ENCODE measurements around the gene SNRPA1.

SNRPA1 gene

GRCh38 chr15:101318147-101318819 is 23.2 kb upstream of the SNRPA1 start:
- no peak for DNase-seq

GRCh38 chr15:101317336-101317872 is 22.4 kb upstream of the SNRPA1 start:
- no peak for DNase-seq

DNA sequence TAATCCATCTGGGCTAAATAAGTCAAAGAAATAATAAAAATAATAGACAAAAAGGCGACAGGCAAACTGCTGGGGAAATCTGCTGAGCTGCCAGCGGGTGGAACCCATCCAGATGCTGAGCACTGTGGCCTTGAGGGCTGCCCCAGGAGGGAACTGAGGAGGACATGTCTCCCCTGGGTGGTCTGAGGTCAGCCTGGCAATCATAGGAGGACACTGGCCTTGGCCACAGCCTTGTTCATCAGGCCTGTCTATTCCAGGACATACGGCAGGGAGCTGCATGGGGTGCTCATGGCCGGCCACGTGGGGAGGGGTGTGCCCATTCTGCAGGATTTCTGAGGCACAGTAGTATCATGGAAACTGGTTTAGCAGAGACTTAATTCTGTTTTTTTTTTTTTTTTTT is 21.5 kb upstream of the SNRPA1 start:
- no peak for DNase-seq

DNA sequence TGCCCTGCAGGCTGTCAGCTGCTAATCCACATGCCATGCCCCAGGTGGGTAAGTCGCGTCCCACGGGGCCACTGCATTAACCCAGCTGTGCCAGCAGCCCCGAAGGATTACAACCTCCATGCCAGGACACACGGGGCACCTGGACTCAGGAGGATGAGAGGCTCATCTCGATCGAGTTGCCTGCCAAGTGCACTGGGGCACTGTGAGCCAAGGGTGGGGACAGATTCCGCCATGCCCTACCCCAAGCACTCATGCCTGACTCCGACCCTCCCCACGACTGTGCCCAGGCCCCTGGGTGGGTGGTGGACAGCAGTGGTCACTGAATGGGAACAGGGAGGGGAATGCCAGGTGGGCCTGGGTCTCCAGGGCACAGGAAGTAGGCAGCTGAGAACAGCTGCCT is 20.7 kb upstream of the SNRPA1 start:
- no peak for DNase-seq

- DNase-seq = no peak
Observed at GRCh38 chr15:101314336-101315125, 19.5 kb upstream of the SNRPA1 start.

- DNase-seq = no peak
Observed at GRCh38 chr15:101313041-101313761, 18.2 kb upstream of the SNRPA1 start.

DNA sequence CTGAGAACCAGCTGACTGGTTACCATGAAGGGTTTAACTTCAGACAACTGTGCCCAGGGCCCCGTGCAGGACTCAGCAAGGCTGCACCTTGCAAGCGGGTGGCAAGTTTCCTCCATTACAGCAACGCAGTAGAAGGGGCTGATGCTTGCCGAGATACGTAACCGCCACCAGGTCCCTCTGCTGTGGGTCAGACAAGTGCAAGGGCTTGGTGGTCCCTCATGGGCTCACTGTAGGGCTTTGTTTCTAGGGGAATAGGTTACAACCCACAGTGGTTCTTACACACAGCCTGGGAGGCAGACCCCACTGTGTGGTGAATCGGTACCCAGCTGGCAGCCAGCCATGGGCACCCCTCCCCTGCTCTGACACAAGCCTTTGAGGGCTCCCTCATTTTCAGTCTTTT is 15.5 kb upstream of the SNRPA1 start:
- no peak for DNase-seq

- DNase-seq = no peak
Observed at GRCh38 chr15:101310161-101310480, 15.1 kb upstream of the SNRPA1 start.

DNA sequence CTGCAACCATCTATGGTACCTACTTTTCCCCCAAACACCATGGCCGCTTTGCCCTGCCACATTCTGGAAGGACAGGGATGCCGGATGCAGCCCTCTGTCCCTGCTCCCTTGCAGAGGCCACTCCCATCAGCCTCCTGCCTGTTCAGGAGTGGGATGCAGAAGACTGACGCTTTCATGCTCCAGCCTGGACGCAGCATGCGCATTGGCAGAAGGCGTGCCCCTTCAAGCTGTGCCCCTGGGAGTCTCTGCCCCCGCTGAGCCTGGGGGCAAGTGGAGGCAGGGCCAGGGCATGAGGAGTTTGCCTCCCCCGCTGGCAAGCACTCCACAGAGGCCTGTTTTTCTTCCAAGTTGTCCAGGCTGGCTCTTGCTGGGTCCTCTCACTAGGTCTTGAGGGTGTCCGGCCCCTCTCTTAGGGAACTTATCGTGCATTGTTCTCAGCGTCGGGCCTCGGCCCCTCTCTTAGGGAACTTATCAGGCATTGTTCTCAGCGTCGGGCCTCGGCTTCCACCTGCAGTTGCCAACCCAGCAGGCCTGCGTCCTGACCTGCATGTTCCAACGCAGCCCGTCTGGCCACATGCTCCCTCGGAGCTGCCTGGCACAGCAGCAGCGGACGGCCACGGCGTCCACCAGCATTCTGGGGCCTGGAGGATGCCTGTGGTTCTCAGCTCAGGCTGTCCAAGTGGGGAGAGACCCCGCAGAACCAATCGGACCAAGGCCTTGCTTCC is 14.6 kb upstream of the SNRPA1 start:
- no peak for DNase-seq

DNA sequence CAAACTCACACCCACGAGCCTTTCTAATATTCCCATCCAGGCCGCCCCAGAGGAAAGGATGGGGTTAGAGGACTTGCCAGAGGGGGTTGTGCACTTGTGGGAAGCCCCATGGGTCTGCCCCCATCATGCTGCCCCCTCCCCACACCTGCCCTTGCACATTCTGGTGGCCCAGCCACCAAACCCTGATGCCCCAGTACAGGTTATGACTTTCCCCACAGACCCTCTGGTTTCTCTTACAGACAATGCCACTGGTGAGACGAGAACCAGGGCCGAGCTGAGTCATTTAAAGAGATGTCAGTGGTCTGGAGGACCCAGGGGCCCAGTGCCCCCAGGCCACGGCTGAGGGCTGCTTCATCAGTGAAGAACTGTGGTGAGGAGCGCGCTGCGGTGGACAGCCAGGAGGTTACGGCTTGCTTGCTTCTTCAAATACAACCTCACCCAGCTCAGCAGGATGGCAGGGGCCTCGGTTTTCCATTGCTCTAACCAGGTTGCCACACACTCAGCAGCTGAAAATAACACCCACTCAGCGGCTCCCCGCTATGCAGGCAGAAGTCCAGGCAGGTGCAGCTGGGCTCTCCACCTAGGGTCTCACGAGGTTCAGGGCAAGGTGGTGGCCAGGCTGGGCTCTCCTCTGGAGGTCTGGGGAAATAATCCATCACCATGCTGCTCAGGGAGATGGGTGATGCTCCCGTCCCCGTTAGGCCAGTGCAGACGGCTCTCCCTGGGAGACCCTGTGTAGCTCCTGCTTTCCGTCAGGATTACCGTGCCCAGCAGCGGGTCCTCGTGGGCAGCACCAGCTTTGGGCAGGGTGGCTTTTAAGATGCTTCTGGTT is 13.8 kb upstream of the SNRPA1 start:
- no peak for DNase-seq

DNA sequence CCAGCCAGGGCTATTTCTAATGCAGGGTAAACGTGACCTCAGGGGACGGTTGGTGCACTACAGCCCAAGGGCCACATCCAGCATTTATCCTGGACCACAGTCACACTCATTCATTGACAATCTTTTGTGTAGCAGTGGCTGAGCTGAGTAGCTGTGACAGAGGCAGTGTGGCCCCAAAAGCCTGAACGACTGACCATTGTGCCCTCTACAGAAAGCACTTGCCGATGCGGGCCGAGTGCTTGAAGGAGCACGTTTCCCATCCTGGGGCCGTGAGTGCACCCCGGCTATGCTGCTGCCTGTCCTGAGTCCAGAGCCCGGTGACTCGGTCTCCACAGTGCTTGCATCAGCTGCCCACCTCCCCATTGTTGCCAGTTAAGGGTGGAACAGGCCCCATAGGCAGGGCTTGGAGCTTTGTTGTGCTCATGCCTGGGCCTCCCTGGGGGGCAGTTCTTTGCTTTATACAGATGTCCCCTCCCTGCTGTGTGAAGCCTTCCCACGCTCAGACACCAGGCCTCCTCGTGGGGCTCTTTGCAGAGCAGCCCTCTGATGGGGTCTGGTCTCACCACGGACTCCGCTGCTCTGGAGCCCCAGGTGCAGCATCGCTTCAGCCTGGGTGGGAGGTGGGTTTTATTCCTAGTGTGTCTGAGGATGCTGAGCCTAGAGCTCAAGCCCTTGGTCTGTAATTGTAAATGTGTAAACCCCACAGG is 13.0 kb upstream of the SNRPA1 start:
- DNase-seq = no peak

DNA sequence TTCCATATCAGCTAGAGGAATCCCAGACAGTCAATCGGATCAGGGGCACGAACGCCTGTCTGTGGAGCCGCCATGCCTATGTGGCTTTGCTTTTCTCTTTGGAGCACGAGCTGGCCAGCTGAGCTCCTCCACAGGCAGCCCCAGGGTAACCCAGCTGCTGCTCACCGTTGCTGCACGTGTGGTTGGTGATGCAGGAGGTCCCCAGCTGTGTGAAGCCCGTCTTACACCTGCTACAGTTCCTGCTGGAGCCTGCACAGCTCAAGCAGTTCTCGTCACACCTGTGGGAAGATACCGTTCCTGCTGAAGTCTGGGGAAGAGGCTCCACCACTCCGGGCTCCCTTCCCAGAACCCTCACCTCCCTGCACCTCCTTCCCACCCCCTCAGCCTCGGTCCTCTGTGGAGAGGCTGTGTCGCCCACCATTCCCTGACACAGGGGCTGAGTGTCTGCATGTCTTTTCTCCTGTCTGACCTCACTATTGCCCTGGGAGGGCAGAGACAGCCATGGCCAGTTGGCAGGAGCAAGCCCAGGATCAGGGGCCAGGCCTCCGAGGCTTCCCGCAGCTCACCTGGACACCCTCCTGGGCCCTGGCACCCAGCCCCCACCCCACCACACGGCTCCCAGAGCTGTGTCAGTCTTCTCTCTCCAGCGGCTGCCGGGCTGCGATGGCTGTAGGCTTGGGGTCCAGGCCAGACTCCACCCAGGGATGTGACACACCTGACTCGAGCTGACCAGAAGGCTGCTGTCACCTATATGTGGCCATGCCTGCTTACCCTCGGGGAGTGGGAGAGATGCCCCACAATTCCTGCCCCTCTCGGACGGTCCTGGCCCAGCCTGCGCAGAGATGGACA is 12.2 kb upstream of the SNRPA1 start:
- DNase-seq = no peak

GRCh38 chr15:101306341-101307047 is 11.4 kb upstream of the SNRPA1 start:
- DNase-seq = no peak

DNA sequence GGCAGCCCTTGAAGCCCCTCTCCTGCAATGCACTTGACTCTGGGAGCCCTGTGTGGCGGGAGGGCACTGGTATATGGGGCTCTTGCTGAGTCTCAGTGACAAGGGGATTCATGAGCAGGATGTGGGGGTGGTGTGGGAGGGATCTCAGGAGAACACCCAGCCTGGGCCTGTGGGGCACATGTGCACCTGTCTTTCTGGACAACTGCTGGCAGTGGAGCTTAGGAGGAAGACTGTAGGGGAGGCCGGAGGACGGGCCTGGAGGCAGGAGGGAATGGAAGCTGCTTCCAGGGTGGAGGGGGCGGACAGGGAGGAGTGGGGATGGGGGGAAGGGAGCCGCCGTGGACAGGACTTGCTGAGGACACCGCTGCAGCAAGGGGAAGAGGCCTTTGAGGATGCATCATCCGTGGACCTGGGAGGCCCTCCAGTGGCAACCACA is 10.8 kb upstream of the SNRPA1 start:
- DNase-seq = no peak

DNA sequence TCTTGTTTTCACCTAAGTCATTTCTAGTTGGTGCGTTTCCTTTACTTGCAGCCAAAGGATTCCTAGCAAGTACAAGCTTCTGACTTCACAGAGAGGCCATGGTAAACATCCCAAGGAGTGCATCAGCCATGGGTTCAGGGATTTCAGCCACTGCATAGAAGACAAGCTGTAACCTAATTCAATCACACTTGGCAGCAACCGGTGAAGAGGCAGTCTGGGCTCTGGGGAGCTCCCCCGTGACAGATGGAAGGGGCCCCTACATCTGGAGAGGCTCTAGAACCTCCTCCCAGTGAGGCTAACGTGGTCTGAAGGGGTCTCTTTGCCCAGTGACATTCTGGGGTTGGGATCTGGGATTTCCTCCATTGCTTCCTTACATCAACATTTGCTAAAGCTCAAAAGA is 8.4 kb upstream of the SNRPA1 start:
- no peak for DNase-seq

DNA sequence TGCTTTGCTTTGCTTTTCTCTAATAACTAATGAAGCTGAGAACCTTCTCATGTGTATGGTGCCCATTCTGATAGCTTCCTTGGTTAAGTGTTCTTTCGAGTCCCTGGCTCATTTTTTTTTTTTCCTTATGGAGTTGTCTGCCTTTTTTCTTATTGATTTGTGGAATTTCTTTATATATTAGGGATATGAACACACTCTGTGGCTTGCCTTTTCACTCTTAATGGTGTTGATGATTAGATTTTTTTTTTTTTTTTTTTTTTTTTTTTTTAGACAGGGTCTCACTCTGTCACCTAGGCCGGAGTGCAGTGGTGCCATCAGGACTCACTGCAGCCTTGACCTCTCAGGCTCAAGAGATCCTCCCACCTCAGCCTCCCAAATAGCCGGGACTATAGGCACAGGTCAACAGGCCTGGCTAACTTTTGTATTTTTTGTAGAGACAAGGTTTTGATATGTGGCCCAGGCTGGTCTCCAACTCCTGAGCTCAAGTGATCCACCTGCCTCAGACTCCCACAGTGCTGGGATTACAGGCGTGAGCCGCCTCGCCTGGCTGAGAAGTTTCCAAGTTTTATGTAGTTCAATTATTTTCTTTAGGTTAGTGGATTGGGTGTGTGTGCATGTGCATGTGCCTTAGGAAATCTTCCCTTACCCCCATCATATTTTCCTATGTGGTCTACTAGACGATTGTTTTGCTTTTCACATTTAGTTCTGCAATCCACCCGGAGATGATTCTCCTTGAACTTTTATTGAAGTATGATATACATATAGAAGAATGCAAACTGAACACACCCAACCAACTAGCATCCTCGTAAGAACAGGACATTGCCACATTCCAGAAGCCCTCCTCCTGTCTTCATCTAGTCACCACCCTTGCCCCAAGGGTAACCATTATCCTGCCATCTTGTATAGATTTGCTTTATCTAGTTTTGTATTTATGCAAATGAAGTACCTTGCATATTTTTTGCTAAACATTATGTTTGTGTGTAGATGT is 1.7 kb upstream of the SNRPA1 start:
- no peak for DNase-seq

- DNase-seq = no peak
Observed at GRCh38 chr15:101295607-101296161, 636 bp upstream of the SNRPA1 start.

GRCh38 chr15:101293122-101293521 is 1.9 kb downstream of the SNRPA1 start:
- DNase-seq = no peak
